K562 (cell line): ENCODE results near the gene GSTA2. TPM values are rescaled to one million over a fixed set of nuclear protein-coding genes. Genes with fewer than 3 reads are reported as not detected.

Experiments
- ATAC-seq: fragments of 200-7000 bp; cut with Tn5 transposase; 3 replicates; pipeline ENCODE4 v1.9.1; 2020; ENCODE audit warnings: moderate library complexity
- BruUV-seq: library from RNA; stranded (reverse); fragments of 400-500 nt; replicated peaks from 2 replicates; lab custom pipeline; 2021; lab: Mats Ljungman, UMichigan
- CTCF ChIA-PET: fragments of 300-600 bp; formaldehyde crosslinking; extraction: SDS; loops from one replicate; lab custom pipeline; 2021; ENCODE audit warnings: low intra/inter-chr PET ratio; lab: Yijun Ruan, JAX
- POLR2A ChIA-PET: fragments of 300-600, 350-650 bp; sonication (Branson Sonifier 250); formaldehyde crosslinking; extraction: SDS; loops from one replicate; lab custom pipeline; 2021; ENCODE audit warnings: antibody characterized with exemption, inconsistent platforms; lab: Yijun Ruan, JAX
- DNase-seq, 4 experiments: peaks; one replicate each; pipeline versions ENCODE4 v3.0.0 to v3.0.0-alpha.2; 2011 to 2018; ENCODE audit warnings: low spot score in 3 of 4, mixed read lengths in 3 of 4; ENCODE audit errors: extremely low read depth in 1 of 4
- FAIRE-seq: peaks from 2 replicates; lab custom pipeline; 2011; peaks lifted over from hg19 to GRCh38; lab: Jason Lieb, UNC
- H2AFZ ChIP-seq: 2 replicates; pipeline ENCODE4 v1.6.0; 2011; ENCODE audit warnings: low read depth, low read length, control low read depth, inconsistent platforms
- H3K27ac ChIP-seq: fragments of 200-600 bp; 3 replicates; pipeline ENCODE4 v1.8.0; 2011; ENCODE audit warnings: low read depth, mild to moderate bottlenecking, control low read depth, inconsistent platforms, low read length, moderate library complexity, mixed read lengths; ENCODE audit errors: extremely low read depth
- H3K27me3 ChIP-seq, 2 experiments: fragments of 300-600 bp in 1 of 2; 2 replicates in 1 of 2; 3 replicates in 1 of 2; pipeline versions ENCODE4 v1.6.0 to v1.8.0; 2011; ENCODE audit warnings: inconsistent platforms in 2 of 2, low read length in 2 of 2, mild to moderate bottlenecking in 1 of 2, mixed read lengths in 1 of 2, moderate library complexity in 1 of 2; ENCODE audit not compliant: control insufficient read depth in 2 of 2, insufficient read depth in 2 of 2
- H3K36me3 ChIP-seq: fragments of 300-600 bp; 3 replicates; pipeline ENCODE4 v1.8.0; 2011; ENCODE audit warnings: mild to moderate bottlenecking, low read length, inconsistent platforms; ENCODE audit not compliant: control insufficient read depth, insufficient read depth
- H3K4me1 ChIP-seq, 2 experiments: fragments of 200-600 bp in 1 of 2; replicated peaks in 1 of 2; 2 replicates in 1 of 2; 3 replicates in 1 of 2; pipeline versions ENCODE4 v1.5.1 to v1.8.0; 2011; ENCODE audit warnings: inconsistent platforms in 2 of 2, low read length in 2 of 2, mild to moderate bottlenecking in 1 of 2, mixed read lengths in 1 of 2, moderate library complexity in 1 of 2; ENCODE audit not compliant: control insufficient read depth in 2 of 2, insufficient read depth in 2 of 2
- H3K4me2 ChIP-seq: 2 replicates; pipeline ENCODE4 v1.6.1; 2011; ENCODE audit warnings: low read length, control low read depth, inconsistent platforms, mixed read lengths; ENCODE audit not compliant: insufficient read depth
- H3K4me3 ChIP-seq: fragments of 200-600 bp; sonication (generic), shearing (Covaris generic); 2 replicates; pipeline ENCODE4 v1.5.1; 2016; ENCODE audit warnings: control low read depth, inconsistent platforms
- H3K79me2 ChIP-seq: fragments of 200-600 bp; 3 replicates; pipeline ENCODE4 v1.8.0; 2011; ENCODE audit warnings: low read length, inconsistent platforms; ENCODE audit not compliant: control insufficient read depth, insufficient read depth
- H3K9ac ChIP-seq, 2 experiments: 2 replicates each; pipeline versions ENCODE4 v1.6.0 to v1.6.1; 2011; ENCODE audit warnings: low read depth in 2 of 2, low read length in 2 of 2, control low read depth in 1 of 2, inconsistent platforms in 1 of 2, mild to moderate bottlenecking in 1 of 2, mixed read lengths in 1 of 2; ENCODE audit not compliant: insufficient read depth in 1 of 2
- H3K9me1 ChIP-seq: one replicate; pipeline ENCODE4 v1.6.0; 2011; ENCODE audit warnings: inconsistent platforms, mild to moderate bottlenecking, low read length, moderate library complexity; ENCODE audit not compliant: control insufficient read depth, insufficient read depth
- H3K9me3 ChIP-seq: replicated peaks from 2 replicates; pipeline ENCODE4 v1.5.1; 2011; ENCODE audit warnings: low read depth, low read length, inconsistent platforms; ENCODE audit not compliant: control insufficient read depth, insufficient read depth
- H4K20me1 ChIP-seq: replicated peaks from 2 replicates; pipeline ENCODE4 v1.6.1; 2011; ENCODE audit warnings: low read length, inconsistent platforms, mixed read lengths; ENCODE audit not compliant: control insufficient read depth, insufficient read depth
- ARID1B ChIP-seq: fragments of 450-650 bp; IDR thresholded peaks from 2 replicates; pipeline ENCODE4 v1.6.1; 2016; ENCODE audit warnings: antibody characterized with exemption, mild to moderate bottlenecking, inconsistent platforms
- CCNT2 ChIP-seq: IDR thresholded peaks from 2 replicates; pipeline ENCODE4 v1.6.1; 2011; ENCODE audit warnings: borderline replicate concordance, low read depth, mild to moderate bottlenecking, moderate library complexity, mixed read lengths, low read length; ENCODE audit not compliant: insufficient read length; ENCODE audit errors: extremely low read depth
- CTBP1 ChIP-seq: fragments of 450-650 bp; IDR thresholded peaks from 2 replicates; pipeline ENCODE4 v1.6.1; 2016; ENCODE audit warnings: borderline replicate concordance
- ETV1 ChIP-seq: fragments of 450-650 bp; conservative IDR thresholded peaks from 2 replicates; pipeline ENCODE4 v1.6.1; 2016; ENCODE audit warnings: missing genetic modification characterization, control low read depth, low read depth, missing compliant biosample characterization
- HDAC6 ChIP-seq: IDR thresholded peaks from 2 replicates; pipeline ENCODE4 v1.6.1; 2012; ENCODE audit warnings: low read depth, mild to moderate bottlenecking, control low read depth, inconsistent platforms, low read length, moderate library complexity
- KLF10 ChIP-seq: fragments of 250-450 bp; sonication (Bioruptor Pico); IDR thresholded peaks from 2 replicates; pipeline ENCODE4 v1.6.1; 2021; ENCODE audit warnings: matching md5 sums
- MTA1 ChIP-seq: fragments of 450-650 bp; IDR thresholded peaks from 2 replicates; pipeline ENCODE4 v1.6.1; 2017; ENCODE audit warnings: borderline replicate concordance
- NFYB ChIP-seq: IDR thresholded peaks from 2 replicates; pipeline ENCODE4 v1.6.1; 2011; ENCODE audit warnings: mild to moderate bottlenecking, moderate library complexity; ENCODE audit not compliant: insufficient read length; ENCODE audit errors: extremely low read depth
- SAFB ChIP-seq: fragments of 200-400 bp; formaldehyde crosslinking; IDR thresholded peaks from 2 replicates; pipeline ENCODE4 v1.6.1; 2017; ENCODE audit warnings: low read depth, low read length, borderline replicate concordance
- SUPT5H ChIP-seq: fragments of 450-650 bp; IDR thresholded peaks from 2 replicates; pipeline ENCODE4 v1.6.1; 2016
- ZBTB12 ChIP-seq: fragments of 250-450 bp; sonication (Bioruptor Pico); IDR thresholded peaks from 2 replicates; pipeline ENCODE4 v1.4.0; 2020
- ZKSCAN3 ChIP-seq: fragments of 250-450 bp; sonication (Bioruptor Pico); IDR thresholded peaks from 2 replicates; pipeline ENCODE4 v1.4.0; 2020
- ZNF586 ChIP-seq: fragments of 450-650 bp; formaldehyde crosslinking; conservative IDR thresholded peaks from 2 replicates; pipeline ENCODE4 v1.4.0; 2020; ENCODE audit warnings: mild to moderate bottlenecking, moderate library complexity
- ZNF592 ChIP-seq: fragments of 450-650 bp; IDR thresholded peaks from 2 replicates; pipeline ENCODE4 v1.6.1; 2017; ENCODE audit warnings: antibody characterized with exemption, mild to moderate bottlenecking
- ZNF707 ChIP-seq: fragments of 250-450 bp; sonication (Bioruptor Pico); conservative IDR thresholded peaks from 2 replicates; pipeline ENCODE4 v1.8.0; 2022; ENCODE audit warnings: inconsistent platforms, mild to moderate bottlenecking, moderate library complexity
- ZZZ3 ChIP-seq: fragments of 450-650 bp; IDR thresholded peaks from 2 replicates; pipeline ENCODE4 v1.6.1; 2016; ENCODE audit warnings: antibody characterized with exemption, mild to moderate bottlenecking, moderate library complexity
- in situ Hi-C: fragments of 300-500 bp; cut with MboI; formaldehyde crosslinking; loops from 4 replicates; pipeline ENCODE4 v1.15.0; 2018; ENCODE audit warnings: inconsistent platforms, mixed read lengths
- intact Hi-C: fragments of 100-400 bp; cut with micrococcal nuclease; formaldehyde crosslinking; loops from 2 replicates; pipeline ENCODE4 v1.14.2; 2022
- polyA plus RNA-seq, 8 experiments: library from polyadenylated mRNA; depleted of rRNA in 4 of 8; stranded (reverse) in 5 of 8; unstranded in 3 of 8; fragments of >200 nt; fragmentation: Nextera tagmentation in 2 of 8; fragmentation: Illumina TruSeq in 1 of 8; extraction: Ambion mirVana in 2 of 8; extraction: Trizol in 1 of 8; gene quantifications; 2 replicates each; pipeline versions ENCODE4 v1.2.1 to v1.2.3, GENCODE V29; 2011 to 2014; ENCODE audit warnings: inconsistent platforms in 1 of 8, missing spikeins in 1 of 8
- total RNA-seq, 7 experiments: library from RNA; depleted of rRNA in 6 of 7; stranded (reverse); fragments of >200 nt in 6 of 7; fragmentation: Illumina TruSeq in 2 of 7; extraction: Trizol in 2 of 7; gene quantifications; 2 replicates each; pipeline versions ENCODE4 v1.2.1 to v1.2.3, GENCODE V29; 2011 to 2021; ENCODE audit warnings: low replicate concordance in 1 of 7
- TF ChIP-seq, protein P1 (sequence below): fragments of 450-650 bp; IDR thresholded peaks from one replicate; pipeline ENCODE4 v1.6.1; 2018; ENCODE audit warnings: mild to moderate bottlenecking, moderate library complexity; ENCODE audit not compliant: partially characterized antibody

The GSTA2 gene
- total and polyA plus RNA-seq, 9 of the 15 experiments (the other 6 are each of a cell fraction or from before 2014, with no cell fraction given) = 0.11 to 0.24 (median 0.14) TPM; not detected in 3

- Histone ChIP-seq H4K20me1 (no peaks in the 10 kb centered on the region), H3K4me3 (no peak overlapping the region), H3K4me1 (no peaks in the 10 kb centered on the region), H3K27ac (no peak overlapping the region), H3K79me2 (no peaks in the 10 kb centered on the region), H3K4me2 (no peak overlapping the region), H3K9me1 (no peaks in the 10 kb centered on the region), H3K27me3 (no peaks in the 10 kb centered on the region), H3K36me3 (no peaks in the 10 kb centered on the region), H3K9ac (no peak overlapping the region), H2AFZ (no peak overlapping the region), H3K9me3 (no peaks in the 10 kb centered on the region)
- ATAC-seq = no peak
- BruUV-seq = no TSS peak
- intact Hi-C loops = no loop called here
- no peak for FAIRE-seq
- in situ Hi-C loops = no loop called here
- ChIA-PET POLR2A (interaction anchor here (0.8 kb wide), 1 partner anchor 11 kb away, joined by 3 read pairs; no protein-coding TSS in a partner anchor), CTCF (no interaction called here)
- no peak for DNase-seq
- no peak for TF ChIP-seq ZNF707
- TF ChIP-seq, protein P1, sequence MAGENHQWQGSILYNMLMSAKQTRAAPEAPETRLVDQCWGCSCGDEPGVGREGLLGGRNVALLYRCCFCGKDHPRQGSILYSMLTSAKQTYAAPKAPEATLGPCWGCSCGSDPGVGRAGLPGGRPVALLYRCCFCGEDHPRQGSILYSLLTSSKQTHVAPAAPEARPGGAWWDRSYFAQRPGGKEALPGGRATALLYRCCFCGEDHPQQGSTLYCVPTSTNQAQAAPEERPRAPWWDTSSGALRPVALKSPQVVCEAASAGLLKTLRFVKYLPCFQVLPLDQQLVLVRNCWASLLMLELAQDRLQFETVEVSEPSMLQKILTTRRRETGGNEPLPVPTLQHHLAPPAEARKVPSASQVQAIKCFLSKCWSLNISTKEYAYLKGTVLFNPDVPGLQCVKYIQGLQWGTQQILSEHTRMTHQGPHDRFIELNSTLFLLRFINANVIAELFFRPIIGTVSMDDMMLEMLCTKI = no peak
- no peak for TF ChIP-seq ETV1 (tag)
- no peak for TF ChIP-seq ZNF592
- no peak for TF ChIP-seq NFYB
- no peak for TF ChIP-seq KLF10 (CRISPR knock-in tag)
- no peak for TF ChIP-seq SUPT5H
- TF ChIP-seq ZZZ3 = no peak
- TF ChIP-seq CCNT2 = no peak
- TF ChIP-seq ZKSCAN3 (CRISPR knock-in tag) = no peak
- TF ChIP-seq ZBTB12 (CRISPR knock-in tag) = no peak
- TF ChIP-seq SAFB = no peak
- no peak for TF ChIP-seq ARID1B
- TF ChIP-seq HDAC6 = no peak
- TF ChIP-seq MTA1 = no peak
- TF ChIP-seq ZNF586 (CRISPR knock-in tag) = no peak
- TF ChIP-seq CTBP1 = no peak
These were observed 59.2 kb downstream of the GSTA2 start for GRCh38 chr6:52704060-52704459.
